ENCODE results near the gene CCDC97.
A peak's percentile ranks its signal among the peaks of the same experiment; 100 is the strongest.

Gene CCDC97

DNA sequence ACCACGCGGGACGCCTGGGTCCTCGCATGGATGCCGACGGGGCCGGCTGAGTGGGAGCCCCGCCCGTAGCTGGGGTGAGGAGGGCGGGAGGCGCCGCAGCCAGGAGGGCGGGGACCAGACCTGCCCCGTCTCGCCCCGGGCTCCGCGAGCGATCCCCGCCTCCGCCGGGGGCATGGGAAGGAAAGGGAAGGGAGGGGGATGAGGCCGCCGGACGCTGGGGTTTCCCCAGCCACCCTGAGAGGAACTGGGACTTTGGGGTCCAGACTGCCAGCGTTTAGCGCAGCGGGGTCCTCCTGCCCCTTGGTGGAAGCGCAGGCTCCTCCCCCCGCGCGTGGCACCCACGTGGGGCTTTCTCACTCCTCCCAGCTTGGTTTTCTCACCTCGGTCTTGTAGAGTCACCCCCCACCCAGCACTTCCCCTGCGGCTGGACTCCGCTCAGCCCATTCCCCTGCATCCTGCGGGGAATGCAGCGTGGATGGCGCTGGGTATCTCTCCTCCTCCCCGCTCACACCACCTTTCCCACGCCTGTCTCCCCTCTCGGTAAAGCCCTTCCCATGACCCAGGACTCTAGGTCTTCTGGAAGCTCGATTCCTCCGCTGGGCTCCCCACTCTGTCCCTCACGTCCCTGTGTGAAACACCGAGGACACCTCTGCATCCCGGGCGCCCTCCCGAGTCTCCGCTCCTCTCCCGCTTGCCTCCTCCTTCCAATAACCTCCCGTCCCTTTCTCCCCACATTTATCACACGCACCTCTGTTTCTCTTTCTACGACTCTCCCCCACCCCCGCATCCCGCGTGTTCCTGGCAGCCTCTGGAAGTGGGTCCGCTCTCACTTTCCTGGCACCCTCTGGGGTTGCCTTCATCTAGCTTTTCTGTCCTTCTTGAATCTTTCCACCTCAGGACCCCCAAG, 41.6 kb downstream of the CCDC97 start (continued):
- TF ChIP-seq, protein P1, sequence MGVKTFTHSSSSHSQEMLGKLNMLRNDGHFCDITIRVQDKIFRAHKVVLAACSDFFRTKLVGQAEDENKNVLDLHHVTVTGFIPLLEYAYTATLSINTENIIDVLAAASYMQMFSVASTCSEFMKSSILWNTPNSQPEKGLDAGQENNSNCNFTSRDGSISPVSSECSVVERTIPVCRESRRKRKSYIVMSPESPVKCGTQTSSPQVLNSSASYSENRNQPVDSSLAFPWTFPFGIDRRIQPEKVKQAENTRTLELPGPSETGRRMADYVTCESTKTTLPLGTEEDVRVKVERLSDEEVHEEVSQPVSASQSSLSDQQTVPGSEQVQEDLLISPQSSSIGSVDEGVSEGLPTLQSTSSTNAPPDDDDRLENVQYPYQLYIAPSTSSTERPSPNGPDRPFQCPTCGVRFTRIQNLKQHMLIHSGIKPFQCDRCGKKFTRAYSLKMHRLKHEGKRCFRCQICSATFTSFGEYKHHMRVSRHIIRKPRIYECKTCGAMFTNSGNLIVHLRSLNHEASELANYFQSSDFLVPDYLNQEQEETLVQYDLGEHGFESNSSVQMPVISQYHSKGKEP (tag by site-specific recombination; IDR thresholded peaks at IDR 0.05), result no peak
- TF ChIP-seq SALL2 (tag by site-specific recombination; IDR thresholded peaks at IDR 0.05; ENCODE audit: borderline replicate concordance) (no peak), ZNF510 (tag by site-specific recombination; IDR thresholded peaks at IDR 0.05; ENCODE audit: insufficient replicate concordance) (no peak), ZBTB20 (tag by site-specific recombination; IDR thresholded peaks at IDR 0.05) (peak; percentile 33; the same call in 1 of the 2 replicates), ZNF138 (tag by site-specific recombination; IDR thresholded peaks at IDR 0.05; ENCODE audit: borderline replicate concordance) (no peak), ZNF341 (tag by site-specific recombination; IDR thresholded peaks at IDR 0.05; ENCODE audit: low read depth) (peak; percentile 67), ZNF292 (tag by site-specific recombination; IDR thresholded peaks at IDR 0.05; ENCODE audit: borderline replicate concordance, low read depth) (no peak), ZNF791 (tag by site-specific recombination; IDR thresholded peaks at IDR 0.05) (no peak), ZFHX2 (tag by site-specific recombination; conservative IDR thresholded peaks at IDR 0.05) (peak; percentile 73), KLF7 (tag by site-specific recombination; IDR thresholded peaks at IDR 0.05; ENCODE audit: borderline replicate concordance) (peak; percentile 18; the same call in 1 of the 2 replicates), HOXD13 (CRISPR knock-in tag; IDR thresholded peaks at IDR 0.05; ENCODE audit: borderline replicate concordance) (no peak), ZNF2 (tag by site-specific recombination; IDR thresholded peaks at IDR 0.05) (peak; percentile 20; the same call in 1 of the 2 replicates), ZNF16 (tag by site-specific recombination; IDR thresholded peaks at IDR 0.05; ENCODE audit: low read depth) (no peak), EGR2 (tag by site-specific recombination; IDR thresholded peaks at IDR 0.05; ENCODE audit: low read depth) (peak; percentile 68), ZNF654 (tag by site-specific recombination; IDR thresholded peaks at IDR 0.05; ENCODE audit: low read depth) (no peak), GLI4 (tag by site-specific recombination; IDR thresholded peaks at IDR 0.05) (no peak), ZNF248 (tag by site-specific recombination; IDR thresholded peaks at IDR 0.05) (no peak)
- TF ChIP-seq, protein P2, sequence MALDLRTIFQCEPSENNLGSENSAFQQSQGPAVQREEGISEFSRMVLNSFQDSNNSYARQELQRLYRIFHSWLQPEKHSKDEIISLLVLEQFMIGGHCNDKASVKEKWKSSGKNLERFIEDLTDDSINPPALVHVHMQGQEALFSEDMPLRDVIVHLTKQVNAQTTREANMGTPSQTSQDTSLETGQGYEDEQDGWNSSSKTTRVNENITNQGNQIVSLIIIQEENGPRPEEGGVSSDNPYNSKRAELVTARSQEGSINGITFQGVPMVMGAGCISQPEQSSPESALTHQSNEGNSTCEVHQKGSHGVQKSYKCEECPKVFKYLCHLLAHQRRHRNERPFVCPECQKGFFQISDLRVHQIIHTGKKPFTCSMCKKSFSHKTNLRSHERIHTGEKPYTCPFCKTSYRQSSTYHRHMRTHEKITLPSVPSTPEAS (tag by site-specific recombination; IDR thresholded peaks at IDR 0.05), result no peak

DNA sequence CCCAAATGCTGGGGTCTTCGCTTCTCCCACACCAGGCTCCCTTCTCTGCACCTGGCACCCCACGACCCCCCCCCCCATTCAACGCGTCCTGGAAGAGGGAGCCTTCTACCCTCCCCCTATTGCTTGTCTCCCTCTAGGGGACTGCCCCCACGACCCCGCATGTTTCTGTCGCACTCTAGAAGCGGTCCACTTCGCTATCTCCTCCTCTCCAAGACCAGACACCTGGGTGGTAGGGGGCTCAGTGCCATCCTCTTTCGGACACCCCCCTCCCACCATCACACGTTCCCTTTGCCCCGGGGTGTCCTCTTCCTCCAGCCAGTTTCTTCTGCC, 42.3 kb downstream of the CCDC97 start:
- H3K9me3 ChIP-seq (ENCODE audit: control insufficient read depth, insufficient read depth, low read depth, low read length), result no peaks in the 10 kb centered on the region
- POLR2A ChIA-PET, result interaction anchor here (0.8 to 3.1 kb wide), 13 partner anchors 12 to 87 kb away, joined by 3 to 73 read pairs (median 5); partner anchors contain the start of genes B9D2, DMAC2, HNRNPUL1 and TMEM91
- peaks cover 8 to 13% of the 10 kb centered on the region in 2 experiments; a peak in 2 of 3 replicates for H3K36me3 ChIP-seq (ENCODE audit: control insufficient read depth in 2 of 2, insufficient read depth in 1 of 2, low read length in 2 of 2)
- H3K4me1 ChIP-seq (ENCODE audit: control insufficient read depth, insufficient read depth, low read length), result peaks cover 5% of the 10 kb centered on the region; the same call in 1 of the 2 replicates
- CTCF ChIA-PET, result interaction anchor here (0.5 to 5.3 kb wide), 17 partner anchors 12 to 717 kb away, joined by 3 to 64 read pairs (median 4); partner anchors contain the start of genes B9D2 and DMAC2
- H3K27ac ChIP-seq (ENCODE audit: extremely low read depth, low read depth, low read length), result peak overlapping the region; percentile 77; the same call in 1 of the 2 replicates
- peak overlapping the region; percentile 43 for H3K4me3 ChIP-seq (ENCODE audit: low read depth, low read length)
- no peak for TF ChIP-seq ZNF658 (tag by site-specific recombination; IDR thresholded peaks at IDR 0.05)
- 0 out of 2 replicates have a peak, but pooled peaks have one; percentile 38 for TF ChIP-seq ZNF629 (tag by site-specific recombination; IDR thresholded peaks at IDR 0.05)
- TF ChIP-seq ZNF302 (tag by site-specific recombination; IDR thresholded peaks at IDR 0.05; ENCODE audit: low read depth), result no peak
- TF ChIP-seq ZNF202 (tag by site-specific recombination; IDR thresholded peaks at IDR 0.05; ENCODE audit: borderline replicate concordance), result no peak
- TF ChIP-seq GLIS1 (tag by site-specific recombination; IDR thresholded peaks at IDR 0.05), result no peak
- TF ChIP-seq, protein P3, sequence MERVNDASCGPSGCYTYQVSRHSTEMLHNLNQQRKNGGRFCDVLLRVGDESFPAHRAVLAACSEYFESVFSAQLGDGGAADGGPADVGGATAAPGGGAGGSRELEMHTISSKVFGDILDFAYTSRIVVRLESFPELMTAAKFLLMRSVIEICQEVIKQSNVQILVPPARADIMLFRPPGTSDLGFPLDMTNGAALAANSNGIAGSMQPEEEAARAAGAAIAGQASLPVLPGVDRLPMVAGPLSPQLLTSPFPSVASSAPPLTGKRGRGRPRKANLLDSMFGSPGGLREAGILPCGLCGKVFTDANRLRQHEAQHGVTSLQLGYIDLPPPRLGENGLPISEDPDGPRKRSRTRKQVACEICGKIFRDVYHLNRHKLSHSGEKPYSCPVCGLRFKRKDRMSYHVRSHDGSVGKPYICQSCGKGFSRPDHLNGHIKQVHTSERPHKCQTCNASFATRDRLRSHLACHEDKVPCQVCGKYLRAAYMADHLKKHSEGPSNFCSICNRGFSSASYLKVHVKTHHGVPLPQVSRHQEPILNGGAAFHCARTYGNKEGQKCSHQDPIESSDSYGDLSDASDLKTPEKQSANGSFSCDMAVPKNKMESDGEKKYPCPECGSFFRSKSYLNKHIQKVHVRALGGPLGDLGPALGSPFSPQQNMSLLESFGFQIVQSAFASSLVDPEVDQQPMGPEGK (tag by site-specific recombination; IDR thresholded peaks at IDR 0.05), result peak; percentile 71
- TF ChIP-seq, protein P4, sequence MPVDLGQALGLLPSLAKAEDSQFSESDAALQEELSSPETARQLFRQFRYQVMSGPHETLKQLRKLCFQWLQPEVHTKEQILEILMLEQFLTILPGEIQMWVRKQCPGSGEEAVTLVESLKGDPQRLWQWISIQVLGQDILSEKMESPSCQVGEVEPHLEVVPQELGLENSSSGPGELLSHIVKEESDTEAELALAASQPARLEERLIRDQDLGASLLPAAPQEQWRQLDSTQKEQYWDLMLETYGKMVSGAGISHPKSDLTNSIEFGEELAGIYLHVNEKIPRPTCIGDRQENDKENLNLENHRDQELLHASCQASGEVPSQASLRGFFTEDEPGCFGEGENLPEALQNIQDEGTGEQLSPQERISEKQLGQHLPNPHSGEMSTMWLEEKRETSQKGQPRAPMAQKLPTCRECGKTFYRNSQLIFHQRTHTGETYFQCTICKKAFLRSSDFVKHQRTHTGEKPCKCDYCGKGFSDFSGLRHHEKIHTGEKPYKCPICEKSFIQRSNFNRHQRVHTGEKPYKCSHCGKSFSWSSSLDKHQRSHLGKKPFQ (tag by site-specific recombination; IDR thresholded peaks at IDR 0.05), result no peak
- TF ChIP-seq PRDM1 (tag by site-specific recombination; IDR thresholded peaks at IDR 0.05), result peak; percentile 3; the same call in 1 of the 2 replicates
- no peak for TF ChIP-seq ZNF292 (tag by site-specific recombination; IDR thresholded peaks at IDR 0.05; ENCODE audit: borderline replicate concordance, low read depth)
- 0 out of 2 replicates have a peak, but pooled peaks have one; percentile 27 for TF ChIP-seq ZNF23 (tag by site-specific recombination; IDR thresholded peaks at IDR 0.05; ENCODE audit: borderline replicate concordance)
- TF ChIP-seq ZNF610 (tag by site-specific recombination; IDR thresholded peaks at IDR 0.05; ENCODE audit: borderline replicate concordance), result no peak
- TF ChIP-seq ZNF214 (tag by site-specific recombination; IDR thresholded peaks at IDR 0.05; ENCODE audit: borderline replicate concordance), result no peak
